ENCODE measurements around the gene SPRED3. TPM values are rescaled to one million over a fixed set of nuclear protein-coding genes. Genes with fewer than 3 reads are reported as not detected.

Gene SPRED3
- total and polyA plus RNA-seq, 4 donors: under 0.01 to 0.09 TPM; not detected in 2

DNA sequence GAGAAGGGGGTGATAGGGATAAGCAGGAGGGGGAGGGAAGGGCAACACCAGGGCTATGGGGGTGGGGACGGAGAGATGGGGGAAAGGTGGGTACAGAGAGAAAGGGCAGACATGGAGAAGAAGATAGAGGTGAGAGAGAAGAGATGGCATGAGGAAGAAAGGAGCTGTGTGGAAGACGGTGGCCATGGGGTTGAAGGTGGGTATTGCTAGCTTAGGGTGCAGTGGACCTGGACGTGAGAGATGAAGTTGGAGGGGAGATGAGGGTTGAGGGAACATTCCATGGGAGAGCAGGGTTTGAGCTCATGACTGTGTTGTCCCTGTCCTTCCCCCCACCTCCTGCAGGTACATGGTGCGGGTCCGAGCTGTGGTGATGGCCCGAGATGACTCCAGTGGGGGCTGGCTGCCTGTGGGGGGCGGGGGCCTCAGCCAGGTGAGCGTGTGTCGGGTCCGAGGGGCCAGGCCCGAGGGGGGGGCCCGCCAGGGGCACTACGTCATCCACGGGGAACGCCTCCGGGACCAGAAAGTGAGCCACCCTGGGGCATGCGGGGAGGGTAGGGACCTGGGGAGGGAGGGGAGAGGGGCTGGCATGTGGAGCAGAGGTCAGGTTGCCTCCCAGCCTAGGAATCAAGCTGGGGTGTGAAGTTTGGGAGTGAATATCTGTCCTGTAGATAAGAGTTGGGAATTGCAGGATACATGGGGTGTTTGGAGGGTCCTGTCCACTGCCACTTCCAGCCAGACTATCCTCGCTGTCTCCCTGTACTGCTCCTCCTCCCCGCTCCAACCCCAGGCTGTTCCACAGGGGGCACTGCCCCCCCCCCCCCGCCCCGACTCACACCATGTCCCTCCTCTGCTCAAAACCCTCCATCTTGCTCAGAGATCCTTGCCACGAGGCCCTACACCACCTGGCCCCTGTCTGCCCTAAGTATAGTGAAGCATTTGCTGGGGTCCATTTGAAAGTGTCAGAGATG, 1.7 kb downstream of the SPRED3 start:
- Histone ChIP-seq H3K27me3 (ENCODE audit: control insufficient read depth in 4 of 4, insufficient read depth in 4 of 4, low read length in 3 of 4) (peaks cover 0 to 5% (median 0%) of the 10 kb centered on the region in 4 donors), H3K36me3 (ENCODE audit: control insufficient read depth in 4 of 4, insufficient read depth in 3 of 4, low read depth in 1 of 4, low read length in 3 of 4) (no peaks in the 10 kb centered on the region), H3K9me3 (ENCODE audit: control insufficient read depth in 4 of 4, low read length in 3 of 4) (no peaks in the 10 kb centered on the region), H3K9ac (ENCODE audit: low read depth in 1 of 2, low read length in 2 of 2) (no peak overlapping the region), H3K4me3 (ENCODE audit: low read depth in 1 of 3, low read length in 3 of 3) (no peak overlapping the region), H3K4me1 (ENCODE audit: control insufficient read depth in 4 of 4, insufficient read depth in 4 of 4, low read length in 3 of 4) (peaks cover 7 to 23% (median 16%) of the 10 kb centered on the region in 4 donors), H3K27ac (ENCODE audit: low read depth in 1 of 2, low read length in 2 of 2) (no peak overlapping the region)
- DNase-seq (ENCODE audit: low spot score): no peak
- 44% methylated on average over 22 of the region's 22 CpGs for WGBS
- TF ChIP-seq, protein P1, sequence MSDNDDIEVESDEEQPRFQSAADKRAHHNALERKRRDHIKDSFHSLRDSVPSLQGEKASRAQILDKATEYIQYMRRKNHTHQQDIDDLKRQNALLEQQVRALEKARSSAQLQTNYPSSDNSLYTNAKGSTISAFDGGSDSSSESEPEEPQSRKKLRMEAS (IDR thresholded peaks at IDR 0.05): no peak
- TF ChIP-seq HNF4G (IDR thresholded peaks at IDR 0.05) (no peak), YY1 (IDR thresholded peaks at IDR 0.05) (no peak)

DNA sequence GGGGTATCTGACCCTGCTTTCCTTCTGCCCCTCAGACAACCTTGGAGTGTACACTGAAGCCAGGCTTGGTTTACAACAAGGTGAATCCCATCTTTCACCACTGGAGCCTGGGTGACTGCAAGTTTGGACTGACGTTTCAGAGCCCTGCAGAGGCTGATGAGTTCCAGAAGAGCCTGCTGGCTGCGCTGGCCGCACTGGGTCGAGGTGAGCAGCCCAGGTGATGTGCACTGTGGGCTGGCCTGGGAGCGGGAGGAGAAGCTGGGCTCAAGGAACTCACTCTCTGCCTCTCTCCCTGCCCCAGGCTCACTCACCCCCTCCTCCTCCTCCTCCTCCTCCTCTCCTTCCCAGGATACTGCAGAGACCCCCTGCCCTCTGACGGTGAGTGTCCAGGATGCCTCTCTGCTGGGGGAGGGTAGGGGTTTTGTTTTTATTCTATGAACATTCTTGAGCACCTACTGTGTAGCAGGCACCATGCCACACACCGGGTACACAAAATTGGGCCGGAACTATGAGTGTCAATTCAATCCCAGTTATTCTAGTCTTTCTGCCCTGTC, 3.5 kb downstream of the SPRED3 start:
- 69% methylated on average over 8 of the region's 8 CpGs for WGBS
- peaks cover 7 to 14% (median 10%) of the 10 kb centered on the region in 4 donors for H3K4me1 ChIP-seq (ENCODE audit: control insufficient read depth in 4 of 4, insufficient read depth in 4 of 4, low read length in 3 of 4)
- no peak overlapping the region for H3K9ac ChIP-seq (ENCODE audit: low read depth in 1 of 2, low read length in 2 of 2)
- peaks cover 0 to 5% (median 0%) of the 10 kb centered on the region in 4 donors for H3K27me3 ChIP-seq (ENCODE audit: control insufficient read depth in 4 of 4, insufficient read depth in 4 of 4, low read length in 3 of 4)
- H3K36me3 ChIP-seq (ENCODE audit: control insufficient read depth in 4 of 4, insufficient read depth in 3 of 4, low read depth in 1 of 4, low read length in 3 of 4): no peaks in the 10 kb centered on the region
- no peak overlapping the region for H3K4me3 ChIP-seq (ENCODE audit: low read depth in 1 of 3, low read length in 3 of 3)
- no peak for TF ChIP-seq RAD21 (IDR thresholded peaks at IDR 0.05)
- no peak for TF ChIP-seq HNF4G (IDR thresholded peaks at IDR 0.05)
- TF ChIP-seq FOXA1 (IDR thresholded peaks at IDR 0.05): no peak
- no peak for TF ChIP-seq EGR1 (IDR thresholded peaks at IDR 0.05; ENCODE audit: low read depth in 2 of 2)
- no peak for TF ChIP-seq YY1 (IDR thresholded peaks at IDR 0.05)
- TF ChIP-seq HNF4A (conservative IDR thresholded peaks at IDR 0.05): no peak
- TF ChIP-seq, protein P2, sequence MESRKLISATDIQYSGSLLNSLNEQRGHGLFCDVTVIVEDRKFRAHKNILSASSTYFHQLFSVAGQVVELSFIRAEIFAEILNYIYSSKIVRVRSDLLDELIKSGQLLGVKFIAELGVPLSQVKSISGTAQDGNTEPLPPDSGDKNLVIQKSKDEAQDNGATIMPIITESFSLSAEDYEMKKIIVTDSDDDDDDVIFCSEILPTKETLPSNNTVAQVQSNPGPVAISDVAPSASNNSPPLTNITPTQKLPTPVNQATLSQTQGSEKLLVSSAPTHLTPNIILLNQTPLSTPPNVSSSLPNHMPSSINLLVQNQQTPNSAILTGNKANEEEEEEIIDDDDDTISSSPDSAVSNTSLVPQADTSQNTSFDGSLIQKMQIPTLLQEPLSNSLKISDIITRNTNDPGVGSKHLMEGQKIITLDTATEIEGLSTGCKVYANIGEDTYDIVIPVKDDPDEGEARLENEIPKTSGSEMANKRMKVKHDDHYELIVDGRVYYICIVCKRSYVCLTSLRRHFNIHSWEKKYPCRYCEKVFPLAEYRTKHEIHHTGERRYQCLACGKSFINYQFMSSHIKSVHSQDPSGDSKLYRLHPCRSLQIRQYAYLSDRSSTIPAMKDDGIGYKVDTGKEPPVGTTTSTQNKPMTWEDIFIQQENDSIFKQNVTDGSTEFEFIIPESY (IDR thresholded peaks at IDR 0.05): no peak
- TF ChIP-seq FOXA2 (IDR thresholded peaks at IDR 0.05): no peak
- TF ChIP-seq SP1 (IDR thresholded peaks at IDR 0.05): no peak
- TF ChIP-seq TAF1 (conservative IDR thresholded peaks at IDR 0.05): no peak
- TF ChIP-seq RXRA (IDR thresholded peaks at IDR 0.05): no peak
- TF ChIP-seq, protein P1 (IDR thresholded peaks at IDR 0.05): no peak
- TF ChIP-seq, protein P3, sequence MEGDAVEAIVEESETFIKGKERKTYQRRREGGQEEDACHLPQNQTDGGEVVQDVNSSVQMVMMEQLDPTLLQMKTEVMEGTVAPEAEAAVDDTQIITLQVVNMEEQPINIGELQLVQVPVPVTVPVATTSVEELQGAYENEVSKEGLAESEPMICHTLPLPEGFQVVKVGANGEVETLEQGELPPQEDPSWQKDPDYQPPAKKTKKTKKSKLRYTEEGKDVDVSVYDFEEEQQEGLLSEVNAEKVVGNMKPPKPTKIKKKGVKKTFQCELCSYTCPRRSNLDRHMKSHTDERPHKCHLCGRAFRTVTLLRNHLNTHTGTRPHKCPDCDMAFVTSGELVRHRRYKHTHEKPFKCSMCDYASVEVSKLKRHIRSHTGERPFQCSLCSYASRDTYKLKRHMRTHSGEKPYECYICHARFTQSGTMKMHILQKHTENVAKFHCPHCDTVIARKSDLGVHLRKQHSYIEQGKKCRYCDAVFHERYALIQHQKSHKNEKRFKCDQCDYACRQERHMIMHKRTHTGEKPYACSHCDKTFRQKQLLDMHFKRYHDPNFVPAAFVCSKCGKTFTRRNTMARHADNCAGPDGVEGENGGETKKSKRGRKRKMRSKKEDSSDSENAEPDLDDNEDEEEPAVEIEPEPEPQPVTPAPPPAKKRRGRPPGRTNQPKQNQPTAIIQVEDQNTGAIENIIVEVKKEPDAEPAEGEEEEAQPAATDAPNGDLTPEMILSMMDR (IDR thresholded peaks at IDR 0.05; ENCODE audit: low read depth, low read length, missing input control): no peak
- TF ChIP-seq NR2F2 (IDR thresholded peaks at IDR 0.05): no peak
- TF ChIP-seq, protein P4, sequence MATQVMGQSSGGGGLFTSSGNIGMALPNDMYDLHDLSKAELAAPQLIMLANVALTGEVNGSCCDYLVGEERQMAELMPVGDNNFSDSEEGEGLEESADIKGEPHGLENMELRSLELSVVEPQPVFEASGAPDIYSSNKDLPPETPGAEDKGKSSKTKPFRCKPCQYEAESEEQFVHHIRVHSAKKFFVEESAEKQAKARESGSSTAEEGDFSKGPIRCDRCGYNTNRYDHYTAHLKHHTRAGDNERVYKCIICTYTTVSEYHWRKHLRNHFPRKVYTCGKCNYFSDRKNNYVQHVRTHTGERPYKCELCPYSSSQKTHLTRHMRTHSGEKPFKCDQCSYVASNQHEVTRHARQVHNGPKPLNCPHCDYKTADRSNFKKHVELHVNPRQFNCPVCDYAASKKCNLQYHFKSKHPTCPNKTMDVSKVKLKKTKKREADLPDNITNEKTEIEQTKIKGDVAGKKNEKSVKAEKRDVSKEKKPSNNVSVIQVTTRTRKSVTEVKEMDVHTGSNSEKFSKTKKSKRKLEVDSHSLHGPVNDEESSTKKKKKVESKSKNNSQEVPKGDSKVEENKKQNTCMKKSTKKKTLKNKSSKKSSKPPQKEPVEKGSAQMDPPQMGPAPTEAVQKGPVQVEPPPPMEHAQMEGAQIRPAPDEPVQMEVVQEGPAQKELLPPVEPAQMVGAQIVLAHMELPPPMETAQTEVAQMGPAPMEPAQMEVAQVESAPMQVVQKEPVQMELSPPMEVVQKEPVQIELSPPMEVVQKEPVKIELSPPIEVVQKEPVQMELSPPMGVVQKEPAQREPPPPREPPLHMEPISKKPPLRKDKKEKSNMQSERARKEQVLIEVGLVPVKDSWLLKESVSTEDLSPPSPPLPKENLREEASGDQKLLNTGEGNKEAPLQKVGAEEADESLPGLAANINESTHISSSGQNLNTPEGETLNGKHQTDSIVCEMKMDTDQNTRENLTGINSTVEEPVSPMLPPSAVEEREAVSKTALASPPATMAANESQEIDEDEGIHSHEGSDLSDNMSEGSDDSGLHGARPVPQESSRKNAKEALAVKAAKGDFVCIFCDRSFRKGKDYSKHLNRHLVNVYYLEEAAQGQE (IDR thresholded peaks at IDR 0.05): no peak
- no peak for DNase-seq (ENCODE audit: low spot score)
- no peaks in the 10 kb centered on the region for H3K9me3 ChIP-seq (ENCODE audit: control insufficient read depth in 4 of 4, low read length in 3 of 4)
- H3K27ac ChIP-seq (ENCODE audit: low read depth in 1 of 2, low read length in 2 of 2): no peak overlapping the region

All from liver (tissue), 9 donors.